ENCODE measurements around the gene PGAM1.
A peak's percentile ranks its signal among the peaks of the same experiment; 100 is the strongest.

The PGAM1 gene

DNA sequence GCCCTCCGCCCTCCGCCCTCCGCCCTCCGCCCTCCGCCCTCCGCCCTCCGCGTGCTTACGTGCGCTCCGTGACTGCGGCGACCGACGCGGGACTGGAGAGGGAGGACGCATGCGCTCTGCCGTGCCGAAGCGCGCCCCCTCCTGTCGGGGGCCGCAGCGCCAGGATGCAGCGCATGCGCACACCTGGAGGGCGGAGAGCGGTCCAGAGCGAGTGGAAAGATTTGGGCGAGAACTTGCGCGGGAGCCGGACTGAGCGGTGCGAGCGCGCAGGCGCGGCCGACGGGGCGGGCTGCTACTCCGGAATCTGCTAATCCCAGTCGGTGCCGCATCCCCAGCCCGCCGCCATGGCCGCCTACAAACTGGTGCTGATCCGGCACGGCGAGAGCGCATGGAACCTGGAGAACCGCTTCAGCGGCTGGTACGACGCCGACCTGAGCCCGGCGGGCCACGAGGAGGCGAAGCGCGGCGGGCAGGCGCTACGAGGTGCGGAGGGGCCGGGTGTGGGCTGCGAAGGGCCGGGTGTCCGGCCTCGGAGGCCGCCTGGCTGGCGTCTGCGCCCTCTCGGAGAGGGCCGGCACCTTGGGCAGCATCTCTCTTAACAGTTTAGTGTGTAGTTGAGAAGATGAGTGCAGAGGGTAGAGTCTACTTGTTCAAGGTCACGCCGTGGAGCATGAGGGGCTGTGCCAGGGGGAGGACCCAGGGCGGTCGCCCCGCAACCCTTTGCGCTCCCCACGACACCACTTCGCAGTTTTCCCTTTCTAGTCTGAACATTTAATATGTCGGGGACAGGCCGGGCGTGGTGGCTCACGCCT lies at the start of gene PGAM1:
Gene PGAM1, plus strand, starts transcription at position 228 of the 812 bp plus-strand sequence. Its CDS starts 117 bp downstream, at position 345.
- ChIA-PET CTCF (interaction anchor here (0.7 kb wide), 1 partner anchor 15 kb away, joined by 3 read pairs; no protein-coding TSS in a partner anchor), POLR2A (interaction anchor here (0.8 kb wide), 1 partner anchor 260 kb away, joined by 3 read pairs; the partner anchor contains the start of gene AVPI1)
- peak within 1 kb of the TSS; percentile 87 for H3K4me3 ChIP-seq (ENCODE audit: low read depth, low read length)
- peak within 1 kb of the TSS; percentile 96 for H3K27ac ChIP-seq (ENCODE audit: extremely low read depth, low read depth, low read length)
- H3K9me3 ChIP-seq (ENCODE audit: control insufficient read depth, insufficient read depth, low read depth, low read length): no peaks in the 10 kb centered on the region
- H3K36me3 ChIP-seq (ENCODE audit: control insufficient read depth in 2 of 2, insufficient read depth in 1 of 2, low read length in 2 of 2): peaks cover 30 to 47% of the 10 kb centered on the region in 2 experiments
- no peaks in the 10 kb centered on the region; the same call in 1 of the 2 replicates for H3K4me1 ChIP-seq (ENCODE audit: control insufficient read depth, insufficient read depth, low read length)
- TF ChIP-seq ZNF585B (tag by site-specific recombination; IDR thresholded peaks at IDR 0.05): no peak
- no peak for TF ChIP-seq ZNF302 (tag by site-specific recombination; IDR thresholded peaks at IDR 0.05; ENCODE audit: low read depth)
- no peak for TF ChIP-seq ZNF114 (tag by site-specific recombination; IDR thresholded peaks at IDR 0.05)
- no peak for TF ChIP-seq ZBTB44 (tag by site-specific recombination; IDR thresholded peaks at IDR 0.05)
- TF ChIP-seq ZBTB7A (tag by site-specific recombination; IDR thresholded peaks at IDR 0.05; ENCODE audit: low read depth): no peak
- TF ChIP-seq ZNF785 (tag by site-specific recombination; IDR thresholded peaks at IDR 0.05): no peak
- TF ChIP-seq ZNF707 (tag by site-specific recombination; IDR thresholded peaks at IDR 0.05): no peak
- TF ChIP-seq GLI4 (tag by site-specific recombination; IDR thresholded peaks at IDR 0.05): no peak
- TF ChIP-seq ZNF366 (tag by site-specific recombination; conservative IDR thresholded peaks at IDR 0.05): no peak
- no peak for TF ChIP-seq PRDM1 (tag by site-specific recombination; IDR thresholded peaks at IDR 0.05)
- TF ChIP-seq ZNF626 (tag by site-specific recombination; IDR thresholded peaks at IDR 0.05): no peak
- no peak for TF ChIP-seq ZNF776 (tag by site-specific recombination; IDR thresholded peaks at IDR 0.05; ENCODE audit: borderline replicate concordance)
- TF ChIP-seq, protein P1, sequence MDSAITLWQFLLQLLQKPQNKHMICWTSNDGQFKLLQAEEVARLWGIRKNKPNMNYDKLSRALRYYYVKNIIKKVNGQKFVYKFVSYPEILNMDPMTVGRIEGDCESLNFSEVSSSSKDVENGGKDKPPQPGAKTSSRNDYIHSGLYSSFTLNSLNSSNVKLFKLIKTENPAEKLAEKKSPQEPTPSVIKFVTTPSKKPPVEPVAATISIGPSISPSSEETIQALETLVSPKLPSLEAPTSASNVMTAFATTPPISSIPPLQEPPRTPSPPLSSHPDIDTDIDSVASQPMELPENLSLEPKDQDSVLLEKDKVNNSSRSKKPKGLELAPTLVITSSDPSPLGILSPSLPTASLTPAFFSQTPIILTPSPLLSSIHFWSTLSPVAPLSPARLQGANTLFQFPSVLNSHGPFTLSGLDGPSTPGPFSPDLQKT (IDR thresholded peaks at IDR 0.05; ENCODE audit: borderline replicate concordance, low read depth, low read length): no peak
- TF ChIP-seq ZNF140 (tag by site-specific recombination; IDR thresholded peaks at IDR 0.05): no peak
- TF ChIP-seq, protein P2, sequence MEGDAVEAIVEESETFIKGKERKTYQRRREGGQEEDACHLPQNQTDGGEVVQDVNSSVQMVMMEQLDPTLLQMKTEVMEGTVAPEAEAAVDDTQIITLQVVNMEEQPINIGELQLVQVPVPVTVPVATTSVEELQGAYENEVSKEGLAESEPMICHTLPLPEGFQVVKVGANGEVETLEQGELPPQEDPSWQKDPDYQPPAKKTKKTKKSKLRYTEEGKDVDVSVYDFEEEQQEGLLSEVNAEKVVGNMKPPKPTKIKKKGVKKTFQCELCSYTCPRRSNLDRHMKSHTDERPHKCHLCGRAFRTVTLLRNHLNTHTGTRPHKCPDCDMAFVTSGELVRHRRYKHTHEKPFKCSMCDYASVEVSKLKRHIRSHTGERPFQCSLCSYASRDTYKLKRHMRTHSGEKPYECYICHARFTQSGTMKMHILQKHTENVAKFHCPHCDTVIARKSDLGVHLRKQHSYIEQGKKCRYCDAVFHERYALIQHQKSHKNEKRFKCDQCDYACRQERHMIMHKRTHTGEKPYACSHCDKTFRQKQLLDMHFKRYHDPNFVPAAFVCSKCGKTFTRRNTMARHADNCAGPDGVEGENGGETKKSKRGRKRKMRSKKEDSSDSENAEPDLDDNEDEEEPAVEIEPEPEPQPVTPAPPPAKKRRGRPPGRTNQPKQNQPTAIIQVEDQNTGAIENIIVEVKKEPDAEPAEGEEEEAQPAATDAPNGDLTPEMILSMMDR (tag by site-specific recombination; IDR thresholded peaks at IDR 0.05): peak; percentile 99
- TF ChIP-seq ZNF610 (tag by site-specific recombination; IDR thresholded peaks at IDR 0.05; ENCODE audit: borderline replicate concordance): peak; percentile 36; the same call in 1 of the 2 replicates
- TF ChIP-seq ZNF677 (tag by site-specific recombination; IDR thresholded peaks at IDR 0.05): no peak
- no peak for TF ChIP-seq ZBTB1 (tag by site-specific recombination; IDR thresholded peaks at IDR 0.05)
- no peak for TF ChIP-seq BCL11B (tag by site-specific recombination; IDR thresholded peaks at IDR 0.05; ENCODE audit: low read depth)
- no peak for TF ChIP-seq ZNF146 (tag by site-specific recombination; IDR thresholded peaks at IDR 0.05)
- TF ChIP-seq ZNF768 (tag by site-specific recombination; IDR thresholded peaks at IDR 0.05): no peak
- TF ChIP-seq FEZF1 (tag by site-specific recombination; IDR thresholded peaks at IDR 0.05): no peak
- peak; percentile 62; the same call in 1 of the 2 replicates for TF ChIP-seq ZBTB11 (tag by site-specific recombination; conservative IDR thresholded peaks at IDR 0.05; ENCODE audit: low read depth)
- no peak; the same call in 1 of the 2 replicates for TF ChIP-seq ZNF335 (tag by site-specific recombination; conservative IDR thresholded peaks at IDR 0.05)
- no peak for TF ChIP-seq ZNF48 (tag by site-specific recombination; IDR thresholded peaks at IDR 0.05)
- peak; percentile 83 for TF ChIP-seq YY2 (tag by site-specific recombination; IDR thresholded peaks at IDR 0.05)
- TF ChIP-seq ZBTB10 (tag by site-specific recombination; IDR thresholded peaks at IDR 0.05): no peak
- TF ChIP-seq ZXDB (tag by site-specific recombination; IDR thresholded peaks at IDR 0.05): 0 out of 2 replicates have a peak, but pooled peaks have one; percentile 25

Measured in HEK293 (cell line).